SH-SY5Y (cell line): Measurements from ENCODE around the gene ISG20L2.

Experiments
- GATA2 ChIP-seq: IDR thresholded peaks from 2 replicates; pipeline ENCODE4 v1.6.1; 2011; ENCODE audit warnings: mild to moderate bottlenecking, low read depth, low read length
- GATA3 ChIP-seq: IDR thresholded peaks from 2 replicates; pipeline ENCODE4 v1.6.1; 2011; ENCODE audit warnings: low read depth, mild to moderate bottlenecking, low read length, moderate library complexity

DNA sequence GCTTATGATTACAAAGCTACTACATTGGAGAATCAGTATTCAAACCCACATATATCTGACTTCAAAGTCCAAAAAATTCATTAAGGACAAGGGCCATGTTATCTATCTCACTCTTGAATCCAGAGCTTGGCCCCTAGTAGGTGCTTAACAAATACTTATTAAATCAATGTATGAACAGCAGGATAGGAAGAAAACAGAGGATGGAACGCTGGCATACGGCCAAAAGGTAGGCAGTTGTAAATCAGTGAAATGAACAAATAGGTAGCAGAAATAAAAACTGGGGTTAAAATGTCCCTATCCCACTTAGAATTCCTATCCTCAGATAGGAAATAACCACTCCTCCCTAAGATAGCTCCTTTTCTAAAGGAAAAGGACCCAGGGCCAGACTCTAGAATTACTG, 10.3 kb upstream of the ISG20L2 start:
- no peak for TF ChIP-seq GATA3
- TF ChIP-seq GATA2, result no peak
